ENCODE measurements around the gene SAFB2.

DNA sequence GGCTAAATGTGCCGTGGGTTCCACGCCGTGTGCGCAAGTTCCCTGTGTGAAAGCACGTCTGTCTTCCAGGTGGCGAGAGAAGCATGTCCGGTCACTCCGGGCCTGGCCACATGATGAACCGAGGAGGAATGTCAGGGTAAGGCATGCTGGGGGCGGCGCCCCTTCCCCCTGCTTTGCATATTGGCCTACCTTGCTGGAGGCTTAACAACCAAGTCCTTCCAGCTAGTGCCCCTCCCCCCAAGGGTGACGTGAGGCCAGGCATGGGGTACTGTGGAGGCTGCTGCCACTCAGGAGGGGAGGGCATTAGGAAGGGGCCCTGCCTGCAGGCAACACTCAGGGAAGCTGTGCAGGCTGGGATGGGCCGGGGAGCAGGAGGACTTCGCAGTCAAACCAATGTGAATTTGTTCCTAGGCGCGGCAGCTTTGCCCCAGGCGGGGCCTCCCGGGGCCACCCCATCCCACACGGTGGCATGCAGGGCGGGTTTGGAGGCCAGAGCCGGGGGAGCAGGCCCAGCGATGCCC lies 45.2 kb upstream of the SAFB2 start:
- TF ChIP-seq CTCF (conservative IDR thresholded peaks at IDR 0.05 in 1 of 2, IDR thresholded peaks at IDR 0.05 in 1 of 2; ENCODE audit: extremely low read depth in 1 of 2, insufficient read depth in 1 of 2, low read depth in 1 of 2, low read length in 2 of 2): no peak
- no peak for TF ChIP-seq EZH2 (IDR thresholded peaks at IDR 0.05; ENCODE audit: borderline replicate concordance, low read length)

Measured in mammary epithelial cell (primary cell).